Neuronal stem cell (in vitro differentiated cells): ENCODE results near the gene ZNF554.

Source experiments
- DNase-seq: peaks from one replicate; pipeline ENCODE4 v3.0.0-alpha.2; 2013; ENCODE audit warnings: low spot score
- H2AFZ ChIP-seq: one replicate; pipeline ENCODE4 v1.6.1; 2013; ENCODE audit warnings: mild to moderate bottlenecking, low read length, inconsistent platforms
- H2AK5ac ChIP-seq: 2 replicates; pipeline ENCODE4 v1.6.1; 2013; ENCODE audit warnings: low read depth, mild to moderate bottlenecking, inconsistent platforms, low read length, moderate library complexity, mixed read lengths
- H2BK120ac ChIP-seq: 2 replicates; pipeline ENCODE4 v1.6.1; 2013; ENCODE audit warnings: low read depth, mild to moderate bottlenecking, inconsistent platforms, low read length, moderate library complexity, mixed read lengths
- H2BK12ac ChIP-seq: one replicate; pipeline ENCODE4 v1.6.1; 2013; ENCODE audit warnings: low read length, inconsistent platforms
- H2BK15ac ChIP-seq: 2 replicates; pipeline ENCODE4 v1.6.1; 2013; ENCODE audit warnings: mild to moderate bottlenecking, low read length, inconsistent platforms, mixed read lengths
- H2BK5ac ChIP-seq: one replicate; pipeline ENCODE4 v1.6.1; 2013; ENCODE audit warnings: inconsistent platforms, mild to moderate bottlenecking, low read length, moderate library complexity
- H3K14ac ChIP-seq: one replicate; pipeline ENCODE4 v1.6.1; 2013; ENCODE audit warnings: low read length, inconsistent platforms
- H3K18ac ChIP-seq: 2 replicates; pipeline ENCODE4 v1.6.1; 2013; ENCODE audit warnings: low read length, inconsistent platforms
- H3K23ac ChIP-seq: 2 replicates; pipeline ENCODE4 v1.6.1; 2013; ENCODE audit warnings: low read depth, mild to moderate bottlenecking, mixed read lengths, low read length, inconsistent platforms; ENCODE audit not compliant: poor library complexity
- H3K27ac ChIP-seq: replicated peaks from 3 replicates; pipeline ENCODE4 v1.5.1; 2013; ENCODE audit warnings: low read length, inconsistent platforms
- H3K27me3 ChIP-seq, 3 experiments: 2 replicates each; pipeline ENCODE4 v1.6.1; 2013; ENCODE audit warnings: low read length in 3 of 3, mild to moderate bottlenecking in 2 of 3, inconsistent platforms in 1 of 3, low read depth in 1 of 3, mixed read lengths in 1 of 3, moderate library complexity in 1 of 3; ENCODE audit not compliant: control insufficient read depth in 3 of 3, insufficient read depth in 3 of 3
- H3K36me3 ChIP-seq, 2 donors: replicated peaks in 1 of 2; 2 replicates each; pipeline ENCODE4 v1.6.1; 2013; ENCODE audit warnings: low read length in 2 of 2; ENCODE audit not compliant: control insufficient read depth in 2 of 2, insufficient read depth in 2 of 2
- H3K4ac ChIP-seq: 2 replicates; pipeline ENCODE4 v1.6.1; 2013; ENCODE audit warnings: inconsistent platforms, mild to moderate bottlenecking, low read length, moderate library complexity
- H3K4me1 ChIP-seq, 2 donors: 1 replicate in 1 of 2; 2 replicates in 1 of 2; pipeline ENCODE4 v1.6.1; 2013; ENCODE audit warnings: low read length in 2 of 2, low read depth in 1 of 2; ENCODE audit not compliant: control insufficient read depth in 2 of 2, insufficient read depth in 1 of 2
- H3K4me2 ChIP-seq: one replicate; pipeline ENCODE4 v1.6.1; 2013; ENCODE audit warnings: mild to moderate bottlenecking, low read length, inconsistent platforms; ENCODE audit not compliant: insufficient read depth, poor library complexity, severe bottlenecking
- H3K4me3 ChIP-seq, 2 donors: 2 replicates each; pipeline ENCODE4 v1.5.1; 2013; ENCODE audit warnings: low read length in 2 of 2, mild to moderate bottlenecking in 2 of 2, inconsistent platforms in 1 of 2, moderate library complexity in 1 of 2
- H3K79me1 ChIP-seq: one replicate; pipeline ENCODE4 v1.6.1; 2013; ENCODE audit warnings: low read depth, mild to moderate bottlenecking, inconsistent platforms, low read length, moderate library complexity
- H3K9ac ChIP-seq: one replicate; pipeline ENCODE4 v1.6.1; 2013; ENCODE audit warnings: mild to moderate bottlenecking, low read depth, low read length, inconsistent platforms; ENCODE audit not compliant: poor library complexity
- H3K9me3 ChIP-seq, 2 donors: replicated peaks in 1 of 2; 2 replicates each; pipeline versions ENCODE3 to v1.6.1; 2013; ENCODE audit warnings: low read length in 2 of 2, mild to moderate bottlenecking in 2 of 2, inconsistent platforms in 1 of 2, low read depth in 1 of 2, mixed read lengths in 1 of 2, moderate library complexity in 1 of 2; ENCODE audit not compliant: control insufficient read depth in 2 of 2, insufficient read depth in 1 of 2
- H4K8ac ChIP-seq: one replicate; pipeline ENCODE4 v1.6.1; 2013; ENCODE audit warnings: low read depth, mild to moderate bottlenecking, inconsistent platforms, low read length, moderate library complexity
- H4K91ac ChIP-seq: one replicate; pipeline ENCODE4 v1.6.1; 2013; ENCODE audit warnings: low read length, low read depth, mild to moderate bottlenecking, inconsistent platforms; ENCODE audit not compliant: poor library complexity
- WGBS, 2 donors: extraction: QIAGEN DNeasy Blood & Tissue Kit; methylation state at CpG; one replicate each; pipeline ENCODE4 v1.1.7; 2013; ENCODE audit warnings: missing lambda C conversion rate in 2 of 2, mixed read lengths in 1 of 2; ENCODE audit not compliant: insufficient read length in 2 of 2, insufficient replicate concordance in 1 of 2; ENCODE audit errors: extremely low coverage in 2 of 2; 5-methylcytosine and 5-hydroxymethylcytosine counted together

ZNF554 gene

GRCh38 chr19:2802826-2803225 is 16.8 kb upstream of the ZNF554 start:
- peaks cover 65 to 96% of the 10 kb centered on the region in 2 donors for H3K36me3 ChIP-seq
- no peak overlapping the region for H4K91ac ChIP-seq
- WGBS, 2 donors: no CpG with 5 or more reads among the region's 17 CpGs
- no peak overlapping the region for H2AFZ ChIP-seq
- H3K14ac ChIP-seq: no peak overlapping the region
- H2BK12ac ChIP-seq: no peak overlapping the region
- peak overlapping the region; percentile 2 for H3K9ac ChIP-seq
- H3K23ac ChIP-seq: no peak overlapping the region
- no peak overlapping the region for H3K18ac ChIP-seq
- H3K4ac ChIP-seq: no peak overlapping the region
- H2BK120ac ChIP-seq: no peak overlapping the region
- no peak overlapping the region for H3K27ac ChIP-seq
- H4K8ac ChIP-seq: no peak overlapping the region
- DNase-seq: no peak
- H3K4me3 ChIP-seq: no peak overlapping the region
- H2BK15ac ChIP-seq: no peak overlapping the region
- H3K79me1 ChIP-seq: peaks cover 24% of the 10 kb centered on the region
- H3K4me1 ChIP-seq: no peaks in the 10 kb centered on the region
- H2BK5ac ChIP-seq: no peak overlapping the region
- H2AK5ac ChIP-seq: no peak overlapping the region
- H3K4me2 ChIP-seq: no peak overlapping the region
- no peaks in the 10 kb centered on the region for H3K27me3 ChIP-seq
- no peaks in the 10 kb centered on the region for H3K9me3 ChIP-seq

GRCh38 chr19:2803486-2804155 is 16.0 kb upstream of the ZNF554 start:
- no peak overlapping the region for H2BK15ac ChIP-seq
- no peak overlapping the region for H3K9ac ChIP-seq
- H3K27ac ChIP-seq: no peak overlapping the region
- no peak overlapping the region for H3K14ac ChIP-seq
- no peak overlapping the region for H2BK120ac ChIP-seq
- peaks cover 68 to 95% of the 10 kb centered on the region in 2 donors for H3K36me3 ChIP-seq
- H3K4ac ChIP-seq: no peak overlapping the region
- no peak for DNase-seq
- H3K23ac ChIP-seq: no peak overlapping the region
- H3K18ac ChIP-seq: no peak overlapping the region
- H3K27me3 ChIP-seq: no peaks in the 10 kb centered on the region
- WGBS, 2 donors: no CpG with 5 or more reads among the region's 29 CpGs
- no peak overlapping the region for H2AK5ac ChIP-seq
- no peak overlapping the region for H2BK12ac ChIP-seq
- H4K91ac ChIP-seq: no peak overlapping the region
- no peak overlapping the region for H2BK5ac ChIP-seq
- H3K4me3 ChIP-seq: no peak overlapping the region
- no peak overlapping the region for H2AFZ ChIP-seq
- H3K4me1 ChIP-seq: no peaks in the 10 kb centered on the region
- H3K9me3 ChIP-seq: no peaks in the 10 kb centered on the region
- no peak overlapping the region for H4K8ac ChIP-seq
- H3K4me2 ChIP-seq: no peak overlapping the region
- H3K79me1 ChIP-seq: peaks cover 24% of the 10 kb centered on the region

DNA sequence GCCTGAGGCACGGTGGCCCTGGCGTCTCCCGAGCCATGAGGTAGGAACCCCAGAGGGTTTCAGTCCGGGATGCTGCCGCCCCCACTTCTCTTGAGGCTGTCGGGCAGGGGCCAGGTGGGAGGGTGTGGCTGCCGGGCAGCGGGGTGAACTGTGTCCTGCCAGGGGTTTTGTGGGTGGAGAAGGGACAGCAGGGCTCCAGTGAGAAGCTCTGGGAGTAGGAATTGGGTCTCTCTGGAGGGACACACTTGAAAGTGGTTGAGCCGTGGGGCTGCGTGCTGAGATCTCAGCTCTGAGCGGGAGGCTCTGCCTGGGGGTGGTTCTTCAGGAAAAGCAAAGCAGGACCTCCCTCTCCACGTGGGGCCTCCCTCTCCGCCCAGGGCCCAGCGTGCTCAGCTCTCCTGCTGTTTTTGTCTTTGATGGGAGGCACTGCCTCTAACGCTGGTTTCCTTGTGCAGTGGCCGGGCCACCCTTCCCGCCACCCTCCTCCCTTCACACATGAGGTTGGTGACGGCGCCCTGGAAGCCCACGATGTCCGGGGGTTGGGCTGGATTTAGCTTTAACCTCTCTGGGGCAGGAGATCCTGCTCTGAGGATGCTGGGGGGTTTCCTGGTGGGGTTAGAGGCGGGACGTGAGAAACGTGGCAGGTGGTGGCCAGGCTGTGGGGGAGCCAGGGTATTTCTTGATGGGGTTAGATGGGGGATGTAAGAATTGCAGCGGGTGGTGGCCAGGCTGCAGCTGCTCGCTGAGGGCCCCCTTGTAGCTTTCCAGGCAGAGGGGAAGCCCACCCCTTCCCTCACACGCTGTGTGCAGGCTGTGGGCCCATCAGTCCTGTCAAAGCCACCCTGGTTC is 15.3 kb upstream of the ZNF554 start:
- no CpG with 5 or more reads among the region's 27 CpGs for WGBS, 2 donors
- H2AFZ ChIP-seq: no peak overlapping the region
- H2BK15ac ChIP-seq: no peak overlapping the region
- no peak overlapping the region for H2AK5ac ChIP-seq
- H2BK12ac ChIP-seq: no peak overlapping the region
- no peak overlapping the region for H3K4ac ChIP-seq
- no peak overlapping the region for H3K9ac ChIP-seq
- peaks cover 71 to 95% of the 10 kb centered on the region in 2 donors for H3K36me3 ChIP-seq
- H3K4me1 ChIP-seq: no peaks in the 10 kb centered on the region
- H3K79me1 ChIP-seq: peaks cover 24% of the 10 kb centered on the region
- H3K9me3 ChIP-seq: no peaks in the 10 kb centered on the region
- no peak overlapping the region for H4K91ac ChIP-seq
- H3K18ac ChIP-seq: no peak overlapping the region
- no peak overlapping the region for H3K14ac ChIP-seq
- H2BK120ac ChIP-seq: no peak overlapping the region
- no peak overlapping the region for H3K23ac ChIP-seq
- H3K4me2 ChIP-seq: no peak overlapping the region
- DNase-seq: no peak
- no peak overlapping the region for H3K27ac ChIP-seq
- no peak overlapping the region for H4K8ac ChIP-seq
- H3K4me3 ChIP-seq: no peak overlapping the region
- no peaks in the 10 kb centered on the region for H3K27me3 ChIP-seq
- no peak overlapping the region for H2BK5ac ChIP-seq

GRCh38 chr19:2805261-2805900 is 14.3 kb upstream of the ZNF554 start:
- Histone ChIP-seq H4K91ac (no peak overlapping the region), H2BK12ac (no peak overlapping the region), H3K9ac (peak overlapping the region; percentile 0), H3K4ac (no peak overlapping the region), H2AK5ac (no peak overlapping the region), H3K4me3 (no peak overlapping the region), H2BK15ac (no peak overlapping the region), H2BK120ac (no peak overlapping the region), H3K27ac (no peak overlapping the region), H3K4me2 (no peak overlapping the region), H3K36me3 (peaks cover 71 to 95% of the 10 kb centered on the region in 2 donors), H3K4me1 (no peaks in the 10 kb centered on the region), H3K23ac (no peak overlapping the region), H3K9me3 (no peaks in the 10 kb centered on the region), H3K18ac (no peak overlapping the region), H2AFZ (no peak overlapping the region), H3K14ac (no peak overlapping the region), H3K79me1 (peaks cover 22% of the 10 kb centered on the region), H3K27me3 (no peaks in the 10 kb centered on the region), H2BK5ac (no peak overlapping the region), H4K8ac (no peak overlapping the region)
- no CpG with 5 or more reads among the region's 28 CpGs for WGBS, 2 donors
- no peak for DNase-seq
